ENCODE measurements around the gene ASTN2. TPM values are rescaled to one million over a fixed set of nuclear protein-coding genes. Genes with fewer than 3 reads are reported as not detected.
"Not testable (repeated sequence)": the region's sequence is repeated elsewhere in the genome, so short reads cannot be mapped to it uniquely, and the experiment has no call there.

ASTN2 gene
- polyA plus RNA-seq, 1 donor from 2014 or later, result 6.8 TPM

DNA sequence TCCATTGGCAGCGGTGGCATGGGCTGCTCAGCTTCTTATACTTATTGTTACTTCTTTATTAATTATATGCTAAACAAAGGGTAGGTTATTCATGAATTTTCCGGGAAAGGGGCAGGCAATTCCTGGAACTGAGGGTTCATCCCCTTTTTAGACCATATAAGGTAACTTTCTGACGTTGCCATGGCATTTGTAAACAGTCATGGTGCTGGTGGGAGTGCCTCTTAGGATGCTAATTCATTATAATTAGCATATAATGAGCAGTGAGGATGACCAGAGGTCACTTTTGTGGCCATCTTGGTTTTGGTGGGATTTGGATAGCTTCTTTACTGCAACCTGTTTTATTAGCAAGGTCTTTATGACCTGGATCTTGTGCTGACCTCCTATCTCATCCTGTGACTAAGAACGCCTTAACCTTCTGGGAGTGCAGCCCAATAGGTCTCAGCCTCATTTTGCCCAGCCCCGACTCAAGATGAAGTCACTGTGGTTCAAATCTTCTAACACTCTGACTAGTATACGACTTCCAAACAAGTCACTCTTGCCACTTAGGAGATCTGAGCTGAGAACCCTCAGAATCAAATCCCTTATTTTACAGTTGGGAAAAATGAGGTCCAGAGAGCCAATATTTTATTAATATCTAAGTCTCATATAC is 490.3 kb downstream of the ASTN2 start:
- Histone ChIP-seq H3K9me2 (ENCODE audit: insufficient read depth, low read length) (no peaks in the 10 kb centered on the region), H3K4me2 (ENCODE audit: low read length) (no peak overlapping the region), H3K36me3 (ENCODE audit: insufficient read depth, low read length) (no peaks in the 10 kb centered on the region), H3K79me2 (replicated peaks; ENCODE audit: insufficient read depth, low read length) (no peaks in the 10 kb centered on the region), H3K9me3 (ENCODE audit: low read length) (no peaks in the 10 kb centered on the region), H2AFZ (ENCODE audit: low read depth, low read length) (no peak overlapping the region), H3K4me3 (ENCODE audit: low read length) (no peak overlapping the region), H3K27ac (ENCODE audit: low read length) (no peak overlapping the region), H4K20me1 (ENCODE audit: insufficient read depth) (no peaks in the 10 kb centered on the region), H3F3A (ENCODE audit: insufficient read depth, low read length, poor library complexity, severe bottlenecking) (no peaks in the 10 kb centered on the region), H3K27me3 (ENCODE audit: insufficient read depth, low read depth, low read length) (no peaks in the 10 kb centered on the region), H3K9ac (ENCODE audit: low read length) (no peak overlapping the region)
- TF ChIP-seq, protein P1, sequence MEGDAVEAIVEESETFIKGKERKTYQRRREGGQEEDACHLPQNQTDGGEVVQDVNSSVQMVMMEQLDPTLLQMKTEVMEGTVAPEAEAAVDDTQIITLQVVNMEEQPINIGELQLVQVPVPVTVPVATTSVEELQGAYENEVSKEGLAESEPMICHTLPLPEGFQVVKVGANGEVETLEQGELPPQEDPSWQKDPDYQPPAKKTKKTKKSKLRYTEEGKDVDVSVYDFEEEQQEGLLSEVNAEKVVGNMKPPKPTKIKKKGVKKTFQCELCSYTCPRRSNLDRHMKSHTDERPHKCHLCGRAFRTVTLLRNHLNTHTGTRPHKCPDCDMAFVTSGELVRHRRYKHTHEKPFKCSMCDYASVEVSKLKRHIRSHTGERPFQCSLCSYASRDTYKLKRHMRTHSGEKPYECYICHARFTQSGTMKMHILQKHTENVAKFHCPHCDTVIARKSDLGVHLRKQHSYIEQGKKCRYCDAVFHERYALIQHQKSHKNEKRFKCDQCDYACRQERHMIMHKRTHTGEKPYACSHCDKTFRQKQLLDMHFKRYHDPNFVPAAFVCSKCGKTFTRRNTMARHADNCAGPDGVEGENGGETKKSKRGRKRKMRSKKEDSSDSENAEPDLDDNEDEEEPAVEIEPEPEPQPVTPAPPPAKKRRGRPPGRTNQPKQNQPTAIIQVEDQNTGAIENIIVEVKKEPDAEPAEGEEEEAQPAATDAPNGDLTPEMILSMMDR (IDR thresholded peaks at IDR 0.05; ENCODE audit: poor library complexity, severe bottlenecking), result no peak
- TF ChIP-seq RAD21 (conservative IDR thresholded peaks at IDR 0.05), result no peak
- TF ChIP-seq SMC3 (conservative IDR thresholded peaks at IDR 0.05; ENCODE audit: poor library complexity), result no peak
- TF ChIP-seq EP300 (conservative IDR thresholded peaks at IDR 0.05; ENCODE audit: poor library complexity, severe bottlenecking), result no peak
- TF ChIP-seq, protein P2, sequence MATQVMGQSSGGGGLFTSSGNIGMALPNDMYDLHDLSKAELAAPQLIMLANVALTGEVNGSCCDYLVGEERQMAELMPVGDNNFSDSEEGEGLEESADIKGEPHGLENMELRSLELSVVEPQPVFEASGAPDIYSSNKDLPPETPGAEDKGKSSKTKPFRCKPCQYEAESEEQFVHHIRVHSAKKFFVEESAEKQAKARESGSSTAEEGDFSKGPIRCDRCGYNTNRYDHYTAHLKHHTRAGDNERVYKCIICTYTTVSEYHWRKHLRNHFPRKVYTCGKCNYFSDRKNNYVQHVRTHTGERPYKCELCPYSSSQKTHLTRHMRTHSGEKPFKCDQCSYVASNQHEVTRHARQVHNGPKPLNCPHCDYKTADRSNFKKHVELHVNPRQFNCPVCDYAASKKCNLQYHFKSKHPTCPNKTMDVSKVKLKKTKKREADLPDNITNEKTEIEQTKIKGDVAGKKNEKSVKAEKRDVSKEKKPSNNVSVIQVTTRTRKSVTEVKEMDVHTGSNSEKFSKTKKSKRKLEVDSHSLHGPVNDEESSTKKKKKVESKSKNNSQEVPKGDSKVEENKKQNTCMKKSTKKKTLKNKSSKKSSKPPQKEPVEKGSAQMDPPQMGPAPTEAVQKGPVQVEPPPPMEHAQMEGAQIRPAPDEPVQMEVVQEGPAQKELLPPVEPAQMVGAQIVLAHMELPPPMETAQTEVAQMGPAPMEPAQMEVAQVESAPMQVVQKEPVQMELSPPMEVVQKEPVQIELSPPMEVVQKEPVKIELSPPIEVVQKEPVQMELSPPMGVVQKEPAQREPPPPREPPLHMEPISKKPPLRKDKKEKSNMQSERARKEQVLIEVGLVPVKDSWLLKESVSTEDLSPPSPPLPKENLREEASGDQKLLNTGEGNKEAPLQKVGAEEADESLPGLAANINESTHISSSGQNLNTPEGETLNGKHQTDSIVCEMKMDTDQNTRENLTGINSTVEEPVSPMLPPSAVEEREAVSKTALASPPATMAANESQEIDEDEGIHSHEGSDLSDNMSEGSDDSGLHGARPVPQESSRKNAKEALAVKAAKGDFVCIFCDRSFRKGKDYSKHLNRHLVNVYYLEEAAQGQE (IDR thresholded peaks at IDR 0.05; ENCODE audit: borderline replicate concordance), result no peak
- TF ChIP-seq MXI1 (conservative IDR thresholded peaks at IDR 0.05; ENCODE audit: poor library complexity, severe bottlenecking), result no peak
- no peak for TF ChIP-seq POLR2AphosphoS5 (IDR thresholded peaks at IDR 0.05)
- TF ChIP-seq TAF1 (IDR thresholded peaks at IDR 0.05; ENCODE audit: low read depth), result no peak

DNA sequence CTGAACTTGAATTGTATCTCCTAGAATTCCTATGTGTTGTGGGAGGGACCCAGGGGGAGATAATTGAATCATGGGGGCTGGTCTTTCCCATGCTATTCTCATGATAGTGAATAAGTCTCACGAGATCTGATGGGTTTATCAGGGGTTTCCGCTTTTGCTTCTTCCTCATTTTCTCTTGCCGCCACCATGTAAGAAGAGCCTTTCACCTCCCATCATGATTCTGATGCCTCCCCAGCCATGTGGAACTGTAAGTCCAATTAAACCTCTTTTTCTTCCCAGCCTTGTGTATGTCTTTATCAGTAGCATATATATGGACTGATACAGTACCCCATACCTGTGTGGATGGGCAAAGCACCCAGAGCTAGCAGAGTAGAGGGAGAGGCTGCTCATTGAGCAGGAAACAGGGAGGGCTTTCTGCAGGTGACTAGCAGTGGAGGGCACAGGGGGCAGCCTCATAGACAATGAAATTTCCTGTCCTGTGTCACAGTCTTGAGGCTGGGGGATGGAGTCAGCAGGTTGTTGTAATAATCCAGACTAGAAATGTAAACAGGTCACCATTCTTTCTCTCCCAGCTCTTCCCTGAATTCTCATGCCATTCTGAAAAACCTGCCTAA is 496.9 kb downstream of the ASTN2 start:
- H2AFZ ChIP-seq (ENCODE audit: low read depth, low read length); H3K9me3 ChIP-seq (ENCODE audit: low read length): not testable (repeated sequence)

DNA sequence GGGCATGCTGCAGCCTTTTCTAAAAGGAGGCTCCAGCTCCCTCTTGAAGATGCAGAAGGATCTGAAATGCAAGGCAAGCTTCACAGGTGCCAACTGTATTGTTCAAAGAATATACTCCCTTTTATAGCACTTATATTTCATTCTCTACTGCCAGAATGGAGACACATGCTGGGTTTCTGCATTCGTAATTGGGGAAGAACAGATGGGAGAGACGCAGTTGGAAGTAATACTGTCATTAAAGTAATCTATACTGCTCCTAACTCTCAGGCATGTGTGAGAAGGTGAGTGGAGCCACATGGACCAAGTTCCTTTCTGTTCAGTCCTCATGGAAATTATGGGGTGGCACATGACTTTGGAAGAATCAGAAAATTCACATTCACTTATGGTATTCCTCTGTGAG is 501.3 kb downstream of the ASTN2 start:
- no peaks in the 10 kb centered on the region for H3K36me3 ChIP-seq (ENCODE audit: insufficient read depth, low read length)
- H3K4me2 ChIP-seq (ENCODE audit: low read length), result no peak overlapping the region
- H3K27ac ChIP-seq (ENCODE audit: low read length), result no peak overlapping the region
- no peak overlapping the region for H3K4me3 ChIP-seq (ENCODE audit: low read length)
- H4K20me1 ChIP-seq (ENCODE audit: insufficient read depth), result no peaks in the 10 kb centered on the region
- H3F3A ChIP-seq (ENCODE audit: insufficient read depth, low read length, poor library complexity, severe bottlenecking), result no peaks in the 10 kb centered on the region
- H3K9me3 ChIP-seq (ENCODE audit: low read length), result no peaks in the 10 kb centered on the region
- H3K79me2 ChIP-seq (replicated peaks; ENCODE audit: insufficient read depth, low read length), result no peaks in the 10 kb centered on the region
- no peak overlapping the region for H3K9ac ChIP-seq (ENCODE audit: low read length)
- H3K9me2 ChIP-seq (ENCODE audit: insufficient read depth, low read length), result no peaks in the 10 kb centered on the region
- no peak overlapping the region for H2AFZ ChIP-seq (ENCODE audit: low read depth, low read length)
- TF ChIP-seq RAD21 (conservative IDR thresholded peaks at IDR 0.05) (no peak), MXI1 (conservative IDR thresholded peaks at IDR 0.05; ENCODE audit: poor library complexity, severe bottlenecking) (no peak), TAF1 (IDR thresholded peaks at IDR 0.05; ENCODE audit: low read depth) (no peak), POLR2AphosphoS5 (IDR thresholded peaks at IDR 0.05) (no peak), EZH2 (IDR thresholded peaks at IDR 0.05; ENCODE audit: borderline replicate concordance, insufficient read depth, low read length, poor library complexity, severe bottlenecking) (no peak), SMC3 (conservative IDR thresholded peaks at IDR 0.05; ENCODE audit: poor library complexity) (no peak), EP300 (conservative IDR thresholded peaks at IDR 0.05; ENCODE audit: poor library complexity, severe bottlenecking) (no peak)
- TF ChIP-seq, protein P1 (IDR thresholded peaks at IDR 0.05; ENCODE audit: poor library complexity, severe bottlenecking), result no peak
- TF ChIP-seq, protein P2 (IDR thresholded peaks at IDR 0.05; ENCODE audit: borderline replicate concordance), result no peak
- no peaks in the 10 kb centered on the region for H3K27me3 ChIP-seq (ENCODE audit: insufficient read depth, low read depth, low read length)

More for the DNA sequence above, 496.9 kb downstream of the ASTN2 start:
- H3K79me2 ChIP-seq (replicated peaks; ENCODE audit: insufficient read depth, low read length); H3K9me2 ChIP-seq (ENCODE audit: insufficient read depth, low read length); H3K36me3 ChIP-seq (ENCODE audit: insufficient read depth, low read length); H3K4me3 ChIP-seq (ENCODE audit: low read length); H3K27ac ChIP-seq (ENCODE audit: low read length); H4K20me1 ChIP-seq (ENCODE audit: insufficient read depth); H3F3A ChIP-seq (ENCODE audit: insufficient read depth, low read length, poor library complexity, severe bottlenecking); H3K4me2 ChIP-seq (ENCODE audit: low read length); H3K27me3 ChIP-seq (ENCODE audit: insufficient read depth, low read depth, low read length); H3K9ac ChIP-seq (ENCODE audit: low read length): not testable (repeated sequence)
